MM.1S (cell line): ENCODE measurements around the gene GATAD2A.

Source experiments
- DNase-seq: peaks from one replicate; pipeline ENCODE4 v3.0.0-alpha.2; 2015
- H2AFZ ChIP-seq: fragments of 300-600 bp; sonication (generic); 2 replicates; pipeline ENCODE4 v1.6.0; 2016; ENCODE audit warnings: antibody characterized with exemption, low read length
- H3F3A ChIP-seq: fragments of 300-600 bp; sonication (generic); 2 replicates; pipeline ENCODE4 v1.6.1; 2016; ENCODE audit warnings: mild to moderate bottlenecking, antibody characterized with exemption, low read length, moderate library complexity, mixed read lengths; ENCODE audit not compliant: insufficient read depth
- H3K27ac ChIP-seq: fragments of 300-600 bp; sonication (generic); 2 replicates; pipeline ENCODE4 v1.5.1; 2016; ENCODE audit warnings: mild to moderate bottlenecking, low read length
- H3K27me3 ChIP-seq: fragments of 300-600 bp; sonication (generic); replicated peaks from 2 replicates; pipeline ENCODE4 v1.6.0; 2016; ENCODE audit warnings: low read length; ENCODE audit not compliant: insufficient read depth
- H3K36me3 ChIP-seq: fragments of 300-600 bp; sonication (generic); replicated peaks from 2 replicates; pipeline ENCODE4 v1.6.1; 2016; ENCODE audit warnings: mild to moderate bottlenecking, low read length, mixed read lengths; ENCODE audit not compliant: insufficient read depth
- H3K4me1 ChIP-seq: fragments of 300-600 bp; sonication (generic); 2 replicates; pipeline ENCODE4 v1.6.1; 2016; ENCODE audit warnings: low read length, mixed read lengths
- H3K4me2 ChIP-seq: fragments of 300-600 bp; sonication (generic); 2 replicates; pipeline ENCODE4 v1.6.0; 2016; ENCODE audit warnings: low read depth, low read length
- H3K4me3 ChIP-seq: fragments of 300-600 bp; sonication (generic); 2 replicates; pipeline ENCODE4 v1.5.1; 2016; ENCODE audit warnings: low read length, mixed read lengths
- H3K79me2 ChIP-seq: fragments of 300-600 bp; sonication (generic); 2 replicates; pipeline ENCODE4 v1.6.1; 2016; ENCODE audit warnings: mixed run types, low read length, mixed read lengths
- H3K9ac ChIP-seq: fragments of 300-600 bp; sonication (generic); 2 replicates; pipeline ENCODE4 v1.6.1; 2016; ENCODE audit warnings: low read length, mixed read lengths
- H3K9me2 ChIP-seq: fragments of 300-600 bp; sonication (generic); replicated peaks from 2 replicates; pipeline ENCODE4 v1.6.1; 2016; ENCODE audit warnings: mild to moderate bottlenecking, low read length, mixed read lengths; ENCODE audit not compliant: insufficient read depth
- H3K9me3 ChIP-seq: fragments of 300-600 bp; sonication (generic); replicated peaks from 2 replicates; pipeline ENCODE4 v1.6.1; 2016; ENCODE audit warnings: mild to moderate bottlenecking, low read length, mixed read lengths; ENCODE audit not compliant: insufficient read depth
- H4K20me1 ChIP-seq: fragments of 300-600 bp; sonication (generic); 2 replicates; pipeline ENCODE4 v1.6.1; 2016; ENCODE audit warnings: mild to moderate bottlenecking, low read length, moderate library complexity, mixed read lengths; ENCODE audit not compliant: insufficient read depth
- CTCF ChIP-seq: fragments of 300-600 bp; sonication (generic); IDR thresholded peaks from 2 replicates; pipeline ENCODE4 v1.5.1; 2016; ENCODE audit warnings: antibody characterized with exemption, low read length, mixed read lengths
- EZH2 ChIP-seq: fragments of 300-600 bp; sonication (generic); optimal IDR thresholded peaks from 2 replicates; pipeline ENCODE3; 2017; ENCODE audit warnings: low read depth, mild to moderate bottlenecking, antibody characterized with exemption, low read length, mixed read lengths
- EZH2phosphoT487 ChIP-seq: fragments of 300-600 bp; sonication (generic); IDR thresholded peaks from 2 replicates; pipeline ENCODE4 v1.6.1; 2018; ENCODE audit warnings: antibody characterized with exemption, low read length

Gene GATAD2A

GRCh38 chr19:19505669-19506326 lies 100.3 kb downstream of the GATAD2A start:
- H2AFZ ChIP-seq = no peak overlapping the region
- no peaks in the 10 kb centered on the region for H3K36me3 ChIP-seq
- H3K9ac ChIP-seq = no peak overlapping the region
- no peak for DNase-seq
- H3K9me2 ChIP-seq = no peaks in the 10 kb centered on the region
- H3K4me3 ChIP-seq = no peak overlapping the region
- no peaks in the 10 kb centered on the region for H3K4me1 ChIP-seq
- no peaks in the 10 kb centered on the region for H4K20me1 ChIP-seq
- H3F3A ChIP-seq = no peaks in the 10 kb centered on the region
- TF ChIP-seq EZH2phosphoT487 (no peak), CTCF (no peak), EZH2 (no peak)
- H3K9me3 ChIP-seq = no peaks in the 10 kb centered on the region
- H3K4me2 ChIP-seq = no peak overlapping the region
- no peaks in the 10 kb centered on the region for H3K27me3 ChIP-seq
- H3K27ac ChIP-seq = no peak overlapping the region
- H3K79me2 ChIP-seq = no peaks in the 10 kb centered on the region

- H3K27ac ChIP-seq = no peak overlapping the region
- DNase-seq = no peak
- H2AFZ ChIP-seq = no peak overlapping the region
- no peaks in the 10 kb centered on the region for H3K4me1 ChIP-seq
- H4K20me1 ChIP-seq = no peaks in the 10 kb centered on the region
- H3K9me2 ChIP-seq = no peaks in the 10 kb centered on the region
- TF ChIP-seq EZH2phosphoT487 (no peak), EZH2 (no peak), CTCF (no peak)
- H3F3A ChIP-seq = no peaks in the 10 kb centered on the region
- no peaks in the 10 kb centered on the region for H3K27me3 ChIP-seq
- no peaks in the 10 kb centered on the region for H3K9me3 ChIP-seq
- H3K79me2 ChIP-seq = no peaks in the 10 kb centered on the region
- no peak overlapping the region for H3K9ac ChIP-seq
- H3K36me3 ChIP-seq = no peaks in the 10 kb centered on the region
- H3K4me3 ChIP-seq = no peak overlapping the region
- no peak overlapping the region for H3K4me2 ChIP-seq
Measured at GRCh38 chr19:19506592-19506991, 101.1 kb downstream of the GATAD2A start.

GRCh38 chr19:19507354-19507753 lies 101.9 kb downstream of the GATAD2A start:
- Histone ChIP-seq H3K9me2 (no peaks in the 10 kb centered on the region), H3K36me3 (no peaks in the 10 kb centered on the region), H4K20me1 (no peaks in the 10 kb centered on the region), H3K79me2 (no peaks in the 10 kb centered on the region), H3F3A (no peaks in the 10 kb centered on the region), H3K27ac (no peak overlapping the region), H3K9me3 (no peaks in the 10 kb centered on the region), H3K4me3 (no peak overlapping the region), H3K27me3 (no peaks in the 10 kb centered on the region), H3K4me2 (no peak overlapping the region), H3K9ac (no peak overlapping the region), H3K4me1 (no peaks in the 10 kb centered on the region), H2AFZ (no peak overlapping the region)
- TF ChIP-seq EZH2 = no peak
- no peak for DNase-seq

GRCh38 chr19:19508217-19508616 lies 102.7 kb downstream of the GATAD2A start:
- no peaks in the 10 kb centered on the region for H3K79me2 ChIP-seq
- H4K20me1 ChIP-seq = no peaks in the 10 kb centered on the region
- DNase-seq = no peak
- H3K4me3 ChIP-seq = no peak overlapping the region
- no peak overlapping the region for H3K27ac ChIP-seq
- no peaks in the 10 kb centered on the region for H3K4me1 ChIP-seq
- no peaks in the 10 kb centered on the region for H3K9me2 ChIP-seq
- no peaks in the 10 kb centered on the region for H3K36me3 ChIP-seq
- no peaks in the 10 kb centered on the region for H3F3A ChIP-seq
- H3K9me3 ChIP-seq = no peaks in the 10 kb centered on the region
- H3K9ac ChIP-seq = no peak overlapping the region
- H3K4me2 ChIP-seq = no peak overlapping the region
- TF ChIP-seq EZH2 (no peak), EZH2phosphoT487 (no peak), CTCF (no peak)
- no peak overlapping the region for H2AFZ ChIP-seq
- no peaks in the 10 kb centered on the region for H3K27me3 ChIP-seq
